HG03575 (cell line): ENCODE measurements around the gene MGP.

Source experiments
- ATAC-seq: cut with Tn5 transposase; IDR thresholded peaks from one replicate; pipeline ENCODE4 v1.9.1; 2021; ENCODE audit not compliant: unreplicated experiment, insufficient number of reproducible peaks, low FRiP score; ENCODE audit errors: extremely low read depth

MGP gene

GRCh38 chr12:14839262-14839661 lies 46.4 kb downstream of the MGP start:
- no peak for ATAC-seq

- no peak for ATAC-seq
Measured at GRCh38 chr12:14836336-14837210, 49.1 kb downstream of the MGP start.

GRCh38 chr12:14834509-14834908 lies 51.1 kb downstream of the MGP start:
- no peak for ATAC-seq

GRCh38 chr12:14833952-14834351 lies 51.7 kb downstream of the MGP start:
- no peak for ATAC-seq

GRCh38 chr12:14833336-14833735 lies 52.3 kb downstream of the MGP start:
- ATAC-seq: no peak
